ENCODE results near the gene ZNF302.
"Not testable (repeated sequence)": the region's sequence is repeated elsewhere in the genome, so short reads cannot be mapped to it uniquely, and the experiment has no call there.

Gene ZNF302

DNA sequence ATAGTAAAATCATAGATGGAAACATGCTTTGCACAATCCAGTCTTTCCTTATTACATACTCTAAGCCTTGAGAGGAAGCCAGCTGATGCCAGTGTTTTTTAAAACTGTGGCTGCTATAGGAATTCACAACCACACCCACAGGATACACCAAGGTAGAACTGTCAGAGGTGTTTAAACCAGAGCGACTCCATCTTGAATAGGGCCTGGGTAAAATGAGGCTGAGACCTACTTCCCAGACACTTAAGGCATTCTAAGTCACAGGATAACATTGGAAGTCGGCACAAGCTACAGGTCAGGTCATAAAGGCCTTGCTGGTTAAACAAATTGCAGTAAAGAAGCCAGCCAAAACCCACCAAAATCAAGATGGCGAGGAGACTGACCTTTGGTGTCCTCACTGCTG lies 2.2 kb upstream of the ZNF302 start:
- no peak for DNase-seq

DNA sequence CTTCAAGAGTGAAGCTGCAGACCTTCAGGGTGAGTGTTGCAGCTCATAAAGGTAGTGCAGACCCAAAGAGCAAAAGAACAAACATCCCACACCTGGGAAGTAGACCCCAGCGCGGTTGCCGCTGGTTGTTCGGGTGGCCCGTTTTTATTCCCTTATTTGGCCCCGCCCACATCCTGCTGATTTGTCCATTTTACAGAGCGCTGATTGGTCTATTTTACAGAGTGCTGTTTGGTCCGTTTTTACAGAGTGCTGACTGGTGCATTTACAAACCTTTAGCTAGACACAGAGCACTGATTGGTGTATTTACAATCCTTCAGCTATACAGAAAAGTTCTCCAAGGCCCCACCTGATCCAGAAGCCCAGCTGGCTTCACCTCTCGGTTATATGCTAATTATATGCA lies 1.6 kb upstream of the ZNF302 start:
- no peak for DNase-seq

DNA sequence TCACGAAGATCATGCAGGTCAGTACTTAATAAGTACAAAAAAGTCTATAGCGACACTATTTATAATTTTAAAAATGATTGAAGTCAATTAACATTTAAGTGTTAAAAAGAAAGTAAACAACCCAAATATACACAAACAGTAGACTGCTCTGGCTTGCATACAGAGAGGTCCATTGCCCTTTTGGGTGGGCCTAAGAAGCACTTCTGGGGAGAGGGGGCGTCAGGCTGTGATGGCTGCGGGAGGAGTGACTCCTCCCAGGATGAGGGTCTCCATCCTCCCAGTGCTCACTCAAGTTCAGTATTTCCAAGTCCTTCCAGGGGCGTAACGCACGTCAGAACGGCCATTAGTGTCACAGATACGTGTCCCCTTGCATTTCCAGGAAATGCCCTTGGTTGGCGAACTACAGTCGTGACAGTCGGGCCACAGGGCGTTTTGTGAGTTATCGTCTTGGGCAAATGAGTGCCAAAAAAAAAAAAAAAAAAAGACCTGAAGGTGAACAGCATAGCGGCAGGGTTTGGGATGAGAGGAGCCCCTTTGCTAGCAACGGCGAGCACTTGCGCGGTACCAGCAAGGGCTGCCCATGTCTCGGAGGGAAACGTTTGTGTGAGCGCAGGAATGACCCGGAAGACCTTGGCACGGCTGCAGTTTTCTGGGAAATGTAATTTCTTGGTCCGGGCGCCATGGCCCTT lies 637 bp upstream of the ZNF302 start, which contains the start of gene SCGB2B2:
TSS of gene SCGB2B2 (minus strand) at position 463 of the 689 bp plus-strand sequence. CDS start 82,596 bp downstream, outside the sequence.
- DNase-seq: no peak

DNA sequence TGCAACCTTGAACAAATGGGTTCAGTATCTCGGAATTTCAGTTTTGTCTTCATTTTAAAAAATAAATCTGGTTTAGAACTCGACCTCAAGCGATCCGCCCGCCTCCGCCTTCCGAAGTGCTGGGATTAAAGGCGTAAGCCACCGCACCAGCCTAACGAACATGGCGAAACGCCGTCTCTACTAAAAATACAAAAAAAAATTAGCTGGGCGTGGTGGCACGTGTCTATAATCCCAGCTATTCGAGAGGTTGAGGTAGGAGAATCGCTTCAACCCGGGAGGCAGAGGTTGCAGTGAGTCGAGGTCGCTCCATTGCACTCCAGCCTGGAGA lies 571 bp downstream of the ZNF302 start:
- no peak for DNase-seq

DNA sequence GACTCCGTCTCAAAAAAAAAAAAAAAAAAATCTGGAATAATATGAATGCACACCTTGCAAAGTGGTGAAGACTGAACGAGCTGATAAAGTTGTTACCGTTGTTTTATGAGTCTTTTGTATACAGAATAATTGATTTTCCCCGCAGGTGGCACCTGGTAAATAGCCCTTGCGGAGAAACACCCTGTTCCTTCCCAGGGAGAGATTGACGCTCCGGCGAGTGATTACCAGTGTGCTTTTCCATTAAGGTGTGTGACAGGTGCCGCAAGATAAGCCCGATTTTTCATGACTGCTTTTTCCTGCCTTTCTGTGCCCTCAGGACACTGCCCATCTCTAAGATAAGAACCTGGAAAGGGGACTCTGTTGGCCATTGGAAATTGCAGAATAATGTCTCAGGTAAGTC lies 943 bp downstream of the ZNF302 start:
- no peak for DNase-seq

DNA sequence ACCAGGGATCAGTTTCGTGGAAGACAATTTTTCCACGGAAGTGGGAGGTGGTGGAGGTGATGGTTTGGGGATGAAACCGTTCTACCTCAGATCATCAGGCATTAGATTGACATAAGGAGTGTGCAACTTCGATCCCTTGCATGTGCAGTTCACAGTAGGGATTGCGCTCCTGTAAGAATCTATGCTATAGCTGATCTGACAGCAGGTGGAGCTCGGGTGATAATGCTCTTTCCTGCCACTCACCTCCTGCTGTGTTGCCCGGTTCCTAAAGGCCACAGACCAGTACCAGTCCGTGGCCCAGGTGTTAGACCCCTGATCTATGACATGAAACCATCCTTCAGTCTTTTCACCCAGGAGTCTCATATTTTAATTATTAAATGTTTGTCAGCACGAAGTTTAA lies 4.0 kb downstream of the ZNF302 start:
- DNase-seq: no peak

DNA sequence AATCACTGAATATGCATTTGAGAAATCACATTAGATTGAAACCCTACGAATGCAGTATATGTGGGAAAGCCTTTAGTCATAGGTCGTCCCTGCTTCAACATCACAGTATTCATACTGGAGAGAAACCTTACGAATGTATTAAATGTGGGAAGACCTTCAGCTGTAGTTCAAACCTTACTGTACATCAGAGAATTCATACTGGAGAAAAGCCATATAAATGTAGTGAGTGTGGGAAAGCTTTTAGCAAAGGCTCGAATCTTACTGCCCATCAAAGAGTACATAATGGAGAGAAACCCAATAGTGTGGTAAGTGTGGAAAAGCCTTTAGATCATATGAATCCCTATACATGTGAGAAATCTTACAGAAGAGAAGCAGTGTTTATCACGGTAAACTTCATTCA lies 7.8 kb downstream of the ZNF302 start:
- DNase-seq: not testable (repeated sequence)

DNA sequence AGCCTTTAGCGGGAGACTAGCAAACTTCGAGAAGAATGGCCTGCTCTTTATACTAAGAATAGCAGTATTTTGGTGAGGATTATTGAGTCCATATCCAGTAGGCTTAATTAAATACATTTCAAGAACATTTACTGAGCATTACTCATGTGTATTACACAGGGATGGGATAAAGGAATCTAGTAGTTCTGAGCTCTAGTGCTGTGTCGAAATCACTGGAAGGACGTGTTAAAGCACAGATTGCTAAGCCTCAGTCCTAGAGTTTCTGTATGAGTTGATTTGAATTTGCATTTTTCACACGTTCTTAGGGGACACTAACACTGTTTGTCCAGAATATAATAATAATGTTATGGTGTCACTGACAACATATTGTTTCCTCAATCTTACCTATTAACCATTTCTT lies 9.0 kb downstream of the ZNF302 start:
- no peak for DNase-seq

DNA sequence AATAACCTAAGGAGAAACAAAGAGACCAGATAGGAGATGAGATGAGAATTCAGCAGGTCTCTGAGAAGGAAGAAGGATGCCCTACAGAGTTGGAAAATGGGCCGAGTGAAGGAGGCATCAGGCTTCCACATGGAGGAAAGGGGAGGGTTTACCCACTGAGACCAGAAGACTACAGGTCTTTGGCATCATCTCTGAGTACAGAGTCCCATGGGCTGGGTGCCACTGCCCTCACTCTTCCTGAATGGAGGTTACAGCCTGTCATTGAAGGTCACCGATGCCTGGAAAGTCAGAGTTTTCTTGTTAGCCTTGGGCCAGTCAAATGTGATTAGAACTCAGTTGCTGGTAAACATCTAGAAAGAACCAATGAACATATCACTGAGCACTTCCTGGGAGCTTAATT lies 9.9 kb downstream of the ZNF302 start:
- no peak for DNase-seq

DNA sequence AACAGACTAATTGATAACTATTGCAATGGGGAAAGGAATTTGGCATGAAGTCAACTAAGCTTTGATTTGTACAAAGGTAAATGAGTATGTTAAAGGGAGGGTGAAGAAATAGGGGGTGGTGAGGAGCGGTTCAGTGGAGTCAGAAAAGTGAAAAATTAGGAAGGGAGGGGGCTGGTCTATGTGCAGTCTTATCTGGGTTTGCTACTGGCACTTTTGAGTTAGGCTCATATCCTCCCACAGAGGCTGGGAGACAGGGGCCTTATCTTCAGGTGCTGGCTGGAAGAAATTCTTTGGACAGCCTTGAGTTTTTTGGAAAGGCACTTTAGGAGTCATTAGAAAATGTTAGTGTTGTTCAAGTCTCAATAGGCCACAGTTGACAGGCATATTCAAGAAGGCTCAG lies 11.1 kb downstream of the ZNF302 start:
- no peak for DNase-seq

DNA sequence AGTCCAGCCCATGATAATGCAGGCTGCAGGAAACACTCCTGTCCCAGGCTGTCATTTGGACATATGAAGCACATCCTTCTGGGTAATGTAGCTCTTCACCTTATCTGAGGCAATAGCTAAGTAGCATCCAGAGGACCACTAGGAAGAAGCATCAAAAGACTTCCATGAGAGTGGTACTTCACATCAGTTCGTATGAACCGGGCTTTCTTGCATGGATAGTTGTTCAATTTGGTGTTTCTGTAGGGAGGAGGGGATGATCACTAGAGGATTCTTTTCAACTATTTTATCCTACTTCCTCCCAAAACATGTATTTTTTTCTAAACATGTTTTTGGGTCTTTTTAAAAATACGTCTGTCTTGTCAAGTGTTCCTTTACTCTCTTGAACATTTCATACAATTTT lies 12.9 kb downstream of the ZNF302 start:
- DNase-seq: no peak

DNA sequence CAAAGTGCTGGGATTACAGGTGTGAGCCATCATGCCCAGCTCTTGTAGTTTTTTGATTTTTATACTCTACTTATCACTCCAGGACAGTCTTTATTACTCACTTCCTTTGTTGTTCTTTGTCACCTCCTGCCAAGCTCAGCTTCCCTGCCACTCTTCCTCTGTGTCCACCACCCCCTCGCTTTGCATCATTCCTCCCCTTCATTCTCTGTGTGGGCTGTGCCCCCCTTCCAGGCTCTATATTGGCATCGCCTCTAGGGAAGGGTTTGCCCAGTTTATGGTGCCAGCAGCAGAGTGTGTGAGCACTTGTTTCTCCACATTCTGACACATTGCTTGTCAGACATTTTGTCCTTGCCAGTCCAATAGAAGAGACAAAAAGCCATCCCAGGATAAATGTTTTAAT lies 15.1 kb downstream of the ZNF302 start:
- no peak for DNase-seq

DNA sequence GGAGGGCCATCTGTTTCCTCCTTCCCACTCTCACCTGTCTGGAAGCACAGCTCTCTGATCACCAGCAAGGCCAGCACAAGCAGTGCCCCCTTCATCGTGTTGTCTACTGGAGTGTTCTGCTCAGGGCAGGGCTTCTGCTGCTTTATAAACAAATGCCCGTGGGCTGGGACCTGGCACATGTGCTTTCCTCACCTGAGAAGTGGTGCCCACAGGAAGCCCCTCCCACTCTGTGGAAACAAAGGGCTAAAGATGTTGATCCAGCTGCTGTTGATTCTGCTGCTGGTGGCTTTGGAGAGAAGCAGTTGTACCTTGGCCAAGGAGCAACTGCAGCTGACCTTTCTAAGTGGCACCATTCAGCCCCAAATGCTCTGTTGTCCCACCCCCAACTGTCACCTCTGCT lies 30.2 kb downstream of the ZNF302 start:
- no peak for DNase-seq

DNA sequence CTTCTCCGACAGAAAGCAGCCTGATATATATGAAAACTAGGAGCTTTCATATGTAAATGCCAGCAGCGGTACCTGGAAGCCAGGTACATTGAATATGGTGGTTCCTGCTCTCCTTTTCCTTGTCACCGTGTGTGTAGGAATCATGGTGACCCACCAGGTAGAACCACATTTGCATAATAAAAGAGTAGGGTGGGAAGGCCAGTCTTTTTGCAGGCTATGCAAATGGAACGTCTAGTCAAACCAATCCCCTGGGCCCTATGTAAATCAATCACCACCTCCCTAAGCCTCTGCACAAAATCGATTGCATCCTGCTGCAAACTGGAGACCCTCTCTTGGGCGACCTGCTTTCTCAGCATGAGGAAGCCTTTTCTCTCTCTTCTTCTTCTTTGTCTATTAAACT lies 34.4 kb downstream of the ZNF302 start:
- DNase-seq: no peak

DNA sequence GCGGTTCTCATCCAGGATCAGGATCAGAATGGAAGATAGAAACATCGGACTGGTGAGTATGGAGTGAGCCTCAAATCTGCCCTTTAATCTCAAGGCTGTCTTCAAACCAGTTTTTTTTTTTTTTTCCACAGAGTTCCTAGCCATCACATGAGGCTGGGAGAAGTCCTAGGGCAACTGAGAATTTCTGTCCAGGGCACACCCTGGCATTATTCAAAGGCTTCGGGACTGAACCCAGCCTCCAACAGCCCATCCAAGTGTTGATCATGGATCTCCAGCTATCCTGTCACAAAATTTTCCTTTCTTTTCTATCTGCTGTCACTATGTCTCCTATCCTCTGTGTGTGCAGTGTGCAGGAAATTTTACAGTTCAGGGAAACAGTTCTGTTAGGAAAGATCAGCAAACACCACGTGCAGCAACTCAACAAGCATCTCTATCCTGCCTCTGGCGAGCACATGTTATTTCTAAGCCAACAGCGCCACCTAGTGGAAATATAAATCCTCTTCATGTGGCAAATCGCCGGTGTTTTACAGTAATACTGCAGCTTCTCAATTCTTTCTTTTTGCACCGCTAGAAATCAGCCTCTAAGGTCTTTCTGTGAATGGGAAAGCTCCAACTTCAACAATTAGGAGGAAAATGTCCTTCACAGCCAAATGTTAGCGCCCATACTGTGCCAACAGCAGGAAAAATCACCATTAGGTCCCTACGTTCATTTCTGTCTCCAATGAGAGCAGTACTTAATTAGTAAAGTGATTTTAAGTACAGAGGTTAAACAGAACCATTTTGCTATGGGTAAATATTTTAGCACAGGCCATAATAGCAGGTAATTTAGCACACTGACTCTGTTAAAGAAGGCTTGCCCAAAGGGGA lies 35.1 kb downstream of the ZNF302 start:
- DNase-seq: no peak

DNA sequence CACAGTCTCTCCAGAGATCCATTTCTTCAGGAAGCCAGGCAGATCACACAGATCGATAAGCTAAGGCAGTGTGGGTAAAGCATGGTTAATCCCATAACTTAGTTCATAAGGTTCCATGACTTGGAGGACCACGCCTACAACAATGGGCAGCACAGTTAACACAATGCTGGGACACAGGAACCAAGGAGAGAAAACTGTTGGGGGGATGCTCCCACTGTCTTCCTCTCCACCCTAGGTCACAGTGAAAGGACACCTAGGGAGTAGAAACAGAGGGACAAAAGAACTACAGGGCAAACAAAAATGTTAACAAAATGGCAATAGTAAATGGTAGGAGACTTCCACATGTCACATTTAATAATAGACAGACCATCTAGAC lies 35.8 kb downstream of the ZNF302 start:
- no peak for DNase-seq

DNA sequence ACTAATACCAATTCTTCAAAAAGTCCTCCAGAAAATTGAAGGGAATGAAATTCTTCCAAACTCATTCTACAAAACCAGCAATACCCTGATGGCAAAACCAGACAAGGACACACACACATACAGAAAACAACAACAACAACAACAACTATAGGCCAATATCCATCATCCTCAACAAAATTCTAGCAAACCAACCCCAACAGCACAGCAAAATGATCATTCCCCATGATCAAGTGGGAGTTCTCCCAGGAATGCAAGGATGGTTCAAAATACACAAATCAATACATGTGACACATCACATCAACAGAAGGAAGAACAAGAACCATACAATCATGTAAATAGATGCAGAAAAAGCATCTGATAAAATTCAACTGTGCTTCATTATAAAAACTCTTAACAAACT lies 37.9 kb downstream of the ZNF302 start:
- DNase-seq: no peak

DNA sequence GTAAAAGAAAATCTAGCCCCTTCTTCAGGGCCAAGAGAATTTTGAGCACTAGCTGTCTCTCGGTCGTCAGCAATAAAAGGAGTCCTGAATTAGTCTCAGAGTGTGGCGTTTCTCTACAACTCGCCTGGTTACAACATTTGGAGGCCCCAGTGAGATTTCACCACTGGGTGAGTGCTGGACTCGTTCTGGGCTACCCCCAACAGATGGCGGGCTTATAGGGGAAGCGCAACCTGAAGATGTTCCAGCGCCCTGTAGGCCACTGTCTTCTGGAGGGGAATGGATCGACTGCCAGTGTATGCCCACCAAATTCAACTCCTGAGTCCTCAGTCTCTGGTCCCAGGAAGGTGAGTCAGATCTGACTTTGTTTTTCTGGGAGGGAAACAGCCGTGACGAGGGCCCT lies 44.9 kb downstream of the ZNF302 start:
- DNase-seq: no peak

DNA sequence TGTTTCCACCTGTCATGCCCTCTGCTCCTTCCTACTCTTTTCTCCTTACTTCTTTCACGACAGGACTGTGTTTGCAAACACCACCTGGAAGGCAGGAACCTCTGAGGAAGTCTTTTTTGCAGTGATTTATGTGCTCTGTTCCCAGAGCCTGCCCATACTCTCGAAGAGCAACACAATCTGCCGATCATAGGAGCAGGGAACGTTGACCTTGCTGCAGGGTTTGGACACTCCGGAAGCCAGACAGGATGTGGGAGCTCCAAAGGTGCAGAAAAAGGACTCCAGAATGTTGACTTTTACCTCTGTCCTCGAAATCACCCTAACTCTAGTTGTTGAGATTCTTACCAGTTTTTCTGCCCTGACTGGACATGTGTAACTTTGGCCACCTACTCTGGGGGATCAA lies 47.9 kb downstream of the ZNF302 start:
- no peak for DNase-seq

DNA sequence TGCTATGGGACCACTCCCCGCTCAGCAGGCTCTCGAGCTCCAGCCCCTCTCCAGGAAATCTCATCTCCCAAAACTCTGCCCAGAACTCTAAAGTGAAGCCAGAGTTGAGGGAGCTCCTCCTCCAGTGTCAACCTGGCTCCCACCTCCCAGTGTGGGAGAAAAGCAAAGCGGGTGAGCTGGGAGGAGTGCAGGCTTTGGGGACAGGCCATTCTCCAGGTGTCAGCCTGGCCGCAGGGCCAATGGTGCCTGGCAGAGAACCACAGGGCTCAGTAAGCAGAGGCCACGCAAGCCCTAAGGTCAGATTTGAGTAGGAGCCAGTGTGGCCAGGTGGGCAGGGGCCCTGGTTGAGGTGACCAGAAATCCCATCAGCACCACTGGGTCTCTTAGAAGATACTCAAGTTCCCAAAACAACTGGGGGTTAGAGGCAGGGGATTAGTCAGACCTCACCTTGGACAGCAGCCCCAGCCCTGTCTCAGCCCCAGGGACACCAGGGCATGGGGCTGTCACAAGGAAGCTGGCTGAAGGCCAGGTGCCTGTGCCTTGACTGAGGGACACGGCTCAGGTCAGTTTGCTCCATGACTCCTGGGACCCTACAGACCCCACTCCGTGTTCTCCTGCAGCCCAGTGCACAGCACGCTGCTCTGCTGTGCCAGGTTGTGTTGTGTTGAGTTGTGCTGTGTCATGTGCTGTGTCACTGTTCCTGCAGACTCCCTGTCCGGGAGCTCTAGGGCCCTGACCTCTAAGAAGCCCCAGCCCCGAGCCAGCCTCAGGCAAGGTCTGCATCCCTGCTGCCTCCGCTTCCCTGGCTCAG lies 53.7 kb downstream of the ZNF302 start:
- no peak for DNase-seq

DNA sequence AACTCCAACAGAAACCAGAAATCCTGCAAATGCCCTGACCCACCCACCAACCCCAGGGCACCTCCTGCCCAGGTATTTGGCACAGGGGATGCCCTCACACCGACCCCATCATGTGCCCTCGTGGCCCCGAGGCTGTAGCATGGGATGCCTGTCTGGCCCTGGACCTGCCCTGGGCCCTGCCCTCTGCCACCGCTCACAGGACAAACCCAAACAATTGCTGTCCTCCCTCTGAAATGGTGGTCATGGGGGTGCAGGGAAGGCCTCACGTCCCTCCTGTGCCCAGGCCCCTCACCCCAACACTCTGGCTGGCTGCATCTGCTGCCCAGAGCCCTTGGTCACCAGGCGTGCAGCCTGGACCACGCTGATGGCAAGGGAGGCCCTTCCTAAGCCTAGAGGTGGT lies 54.5 kb downstream of the ZNF302 start:
- no peak for DNase-seq

DNA sequence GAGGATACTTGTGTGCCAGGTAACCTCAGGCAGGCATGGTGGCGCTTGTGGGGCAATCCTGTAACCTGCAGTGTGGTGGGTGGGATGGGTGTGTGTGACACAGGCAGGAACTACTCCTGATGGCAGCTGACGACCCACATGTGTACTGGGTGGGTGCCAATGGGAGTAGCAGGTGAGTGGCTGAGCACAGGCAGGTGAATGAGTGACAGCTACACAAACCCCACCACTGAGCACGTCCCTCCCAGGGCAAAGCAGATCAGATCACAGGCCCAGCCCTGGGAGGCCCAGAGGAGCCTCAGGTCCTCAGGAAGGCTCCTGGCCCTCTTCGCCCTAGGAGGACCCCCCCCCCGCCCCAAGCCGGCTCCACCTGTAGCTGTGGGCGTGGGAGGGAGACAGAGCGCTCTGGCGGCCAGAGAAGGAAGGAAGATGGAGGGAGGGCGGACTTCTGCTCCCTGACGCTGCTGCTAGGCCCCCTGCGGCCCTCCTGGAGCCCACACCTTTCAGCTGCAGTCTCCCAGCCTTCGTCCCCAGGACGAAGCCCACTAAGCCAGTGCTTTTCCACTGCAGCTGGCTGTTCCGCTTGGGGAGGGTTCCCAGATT lies 55.2 kb downstream of the ZNF302 start:
- no peak for DNase-seq

DNA sequence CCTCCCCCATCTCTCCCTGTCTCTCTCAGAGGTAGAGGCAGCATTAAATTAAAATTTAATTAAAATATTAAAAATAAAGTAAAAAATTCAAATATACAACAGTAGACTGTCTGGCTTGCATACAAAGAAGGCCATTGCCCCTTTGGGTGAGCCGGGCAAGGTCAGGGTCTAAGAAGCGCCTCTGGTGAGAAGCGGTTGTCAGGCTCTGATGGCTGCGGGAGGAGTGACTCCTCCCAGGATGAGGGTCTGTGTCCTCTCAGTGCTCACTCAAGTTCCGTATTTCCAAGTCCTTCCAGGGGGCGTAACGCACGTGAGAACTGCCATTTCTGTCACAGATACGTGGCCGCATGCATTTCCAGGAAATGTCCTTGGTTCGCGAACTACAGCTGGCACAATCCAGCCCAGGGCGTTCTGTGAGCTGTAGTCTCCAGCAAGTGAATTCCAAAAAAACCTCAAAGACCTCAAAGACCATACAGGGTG lies 55.8 kb downstream of the ZNF302 start:
- no peak for DNase-seq

Data from activated CD8-positive, alpha-beta memory T cell treated with anti-CD3 and anti-CD28 coated beads, Interleukin-2, amount 50 U/mL, for 48 hours (primary cell).